ENCODE results near the gene LMF2. TPM values are rescaled to one million over a fixed set of nuclear protein-coding genes. Genes with fewer than 3 reads are reported as not detected.

The LMF2 gene
- total RNA-seq, 1 donor from 2014 or later: 82.9 TPM

DNA sequence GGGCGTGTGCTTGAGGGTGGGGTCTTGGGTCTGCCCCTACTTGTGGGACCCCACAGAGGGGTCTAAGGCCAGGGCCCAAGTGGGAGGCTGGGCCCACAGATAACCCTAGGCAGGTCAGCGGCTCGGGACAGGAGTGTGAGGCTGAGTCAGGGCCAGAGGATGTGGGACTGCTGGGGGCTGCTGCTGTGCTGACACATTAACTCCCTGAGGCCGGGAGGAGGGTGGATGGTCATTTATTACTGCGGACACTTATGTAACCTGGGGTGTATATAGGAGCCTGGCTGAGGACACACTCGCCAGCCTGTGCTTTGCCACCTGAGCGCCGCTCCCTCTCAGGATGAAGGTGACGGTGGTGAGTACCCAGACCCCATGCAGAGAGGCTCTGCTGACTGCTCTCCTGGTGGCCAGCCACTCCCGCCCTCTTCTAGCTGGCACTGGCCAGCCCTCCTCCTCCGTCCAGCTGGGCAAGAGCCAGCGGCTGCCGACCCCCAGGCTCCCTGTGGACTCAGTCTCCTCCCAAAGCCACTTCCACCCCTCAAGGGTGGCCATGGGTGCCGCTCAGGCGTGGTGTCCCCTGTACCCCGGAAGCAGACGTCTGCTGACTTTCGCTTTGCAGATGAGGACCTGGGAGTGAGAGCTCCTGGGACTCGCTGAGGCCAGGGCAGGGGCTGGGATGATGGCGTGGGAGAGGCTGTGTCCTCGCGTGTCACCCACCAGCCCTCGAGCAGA, 20.8 kb downstream of the LMF2 start, which contains the start of gene MIOX:
Gene MIOX (plus strand): TSS at position 299 of the 729 bp plus-strand sequence. CDS start 39 bp downstream, at position 338.
- Mint-ChIP-seq H3K36me3 (ENCODE audit: low read depth) (no peaks in the 10 kb centered on the region), H3K27me3 (ENCODE audit: low read depth) (peaks cover 10% of the 10 kb centered on the region), H3K9me3 (no peaks in the 10 kb centered on the region), H3K27ac (ENCODE audit: unreplicated experiment) (peak within 1 kb of the TSS; percentile 22), H3K4me1 (no peaks in the 10 kb centered on the region), H3K4me3 (no peak within 1 kb of the TSS)
- no peak for TF ChIP-seq CTCF (conservative IDR thresholded peaks at IDR 0.05)
- no peak for DNase-seq (ENCODE audit: low read depth, low spot score)

DNA sequence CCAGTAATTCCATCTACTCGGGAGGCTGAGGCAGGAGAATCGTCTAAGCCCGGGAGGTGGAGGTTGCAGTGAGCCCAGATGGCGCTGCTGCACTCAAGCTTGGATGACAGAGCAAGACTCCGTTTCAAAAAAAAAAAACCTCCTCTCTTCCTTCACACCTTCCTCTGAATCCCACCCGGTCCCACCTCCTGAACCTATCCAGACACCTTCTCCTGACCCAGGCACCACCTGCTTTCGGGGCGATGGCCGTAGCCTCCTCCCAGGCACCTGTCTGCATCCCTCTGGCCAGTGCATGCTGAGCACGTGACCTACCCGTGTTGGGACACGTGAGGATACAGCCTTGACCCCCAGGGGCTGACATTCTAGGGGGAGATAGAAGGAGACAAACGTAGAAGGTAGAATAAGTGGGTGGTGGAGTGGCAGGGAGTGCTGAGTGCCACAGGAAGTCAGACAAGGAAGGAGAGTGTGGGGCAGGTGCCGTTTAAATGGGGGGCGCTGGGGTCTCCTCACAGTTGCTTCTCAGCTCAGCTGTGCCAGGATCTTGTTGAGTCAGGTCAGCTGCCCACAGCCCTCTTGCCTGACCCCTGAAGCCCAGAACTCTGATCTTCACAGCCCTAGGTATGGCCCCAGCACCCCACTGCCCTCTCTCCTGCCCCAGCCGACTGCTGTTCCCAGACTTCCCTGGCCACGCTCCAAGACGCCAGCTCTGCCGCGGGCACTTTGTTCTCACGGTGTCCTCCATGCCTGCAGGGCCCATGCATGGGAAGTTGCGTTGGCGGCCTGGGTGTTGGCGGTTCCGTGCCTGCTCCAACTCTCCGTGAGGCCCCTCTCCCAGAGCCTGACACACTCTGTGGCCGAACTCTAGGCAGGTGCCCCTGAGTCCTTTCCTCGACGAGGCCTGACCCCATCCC, 22.0 kb downstream of the LMF2 start:
- DNase-seq (ENCODE audit: low read depth, low spot score): no peak
- Mint-ChIP-seq H3K4me1 (no peaks in the 10 kb centered on the region), H3K36me3 (ENCODE audit: low read depth) (no peaks in the 10 kb centered on the region), H3K27me3 (ENCODE audit: low read depth) (peaks cover 15% of the 10 kb centered on the region), H3K9me3 (no peaks in the 10 kb centered on the region), H3K27ac (ENCODE audit: unreplicated experiment) (peak overlapping the region; percentile 22), H3K4me3 (no peak overlapping the region)
- no peak for TF ChIP-seq CTCF (conservative IDR thresholded peaks at IDR 0.05)

DNA sequence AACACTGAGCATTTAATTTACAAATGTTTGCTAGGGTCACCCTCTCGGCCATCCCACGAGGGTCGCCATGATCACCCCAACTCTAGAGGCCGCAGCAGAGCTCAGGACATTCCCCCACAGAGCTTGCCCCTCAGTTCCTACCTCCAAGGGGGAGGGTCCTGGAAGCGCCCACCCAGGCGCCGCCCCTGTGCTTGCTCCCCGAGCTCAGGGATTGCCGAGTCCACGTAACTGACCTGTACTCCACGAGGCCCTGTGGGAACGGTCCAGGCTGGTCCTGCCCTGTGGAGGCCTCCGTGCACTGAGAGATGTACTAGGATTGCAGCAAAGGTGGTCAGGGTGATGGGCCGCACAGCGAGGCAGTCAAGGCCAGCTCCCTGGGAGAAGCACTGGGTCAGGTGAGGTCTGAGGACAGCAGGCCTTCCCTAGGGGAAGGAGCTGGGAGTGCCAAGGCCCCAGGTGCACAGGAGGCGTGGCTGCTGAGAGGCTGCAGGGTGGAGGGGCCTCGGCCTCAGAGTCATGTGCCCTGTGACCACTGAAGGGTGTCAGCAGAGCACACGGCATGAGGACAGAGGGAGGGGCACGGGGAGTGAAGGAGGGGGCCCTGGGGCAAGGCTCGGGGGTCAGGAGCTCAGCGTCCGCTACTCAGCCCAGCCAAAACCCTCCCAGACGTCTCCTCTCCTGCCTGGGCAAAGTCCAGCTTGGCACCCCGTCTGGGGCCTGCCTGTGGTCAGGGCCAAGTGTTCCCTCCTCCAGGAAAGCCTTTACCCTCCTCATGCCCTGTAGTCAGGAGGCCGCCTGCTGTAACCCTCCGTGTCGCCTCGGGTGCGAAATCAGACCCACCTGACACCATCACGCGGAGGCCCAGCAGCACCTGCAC, 23.3 kb downstream of the LMF2 start:
- H3K27ac Mint-ChIP-seq (ENCODE audit: unreplicated experiment): no peak overlapping the region

GRCh38 chr22:50483556-50483955, 23.9 kb downstream of the LMF2 start:
- no peak for DNase-seq (ENCODE audit: low read depth, low spot score)
- no peaks in the 10 kb centered on the region for H3K4me1 Mint-ChIP-seq
- no peaks in the 10 kb centered on the region for H3K36me3 Mint-ChIP-seq (ENCODE audit: low read depth)
- peaks cover 34% of the 10 kb centered on the region for H3K27me3 Mint-ChIP-seq (ENCODE audit: low read depth)
- H3K9me3 Mint-ChIP-seq: no peaks in the 10 kb centered on the region
- H3K4me3 Mint-ChIP-seq: no peak overlapping the region
- no peak overlapping the region for H3K27ac Mint-ChIP-seq (ENCODE audit: unreplicated experiment)
- no peak for TF ChIP-seq CTCF (conservative IDR thresholded peaks at IDR 0.05)

More for the DNA sequence above, 23.3 kb downstream of the LMF2 start:
- Mint-ChIP-seq H3K36me3 (ENCODE audit: low read depth) (no peaks in the 10 kb centered on the region), H3K4me1 (no peaks in the 10 kb centered on the region), H3K9me3 (no peaks in the 10 kb centered on the region), H3K4me3 (no peak overlapping the region), H3K27me3 (ENCODE audit: low read depth) (peaks cover 28% of the 10 kb centered on the region)
- no peak for TF ChIP-seq CTCF (conservative IDR thresholded peaks at IDR 0.05)
- DNase-seq (ENCODE audit: low read depth, low spot score): no peak

- H3K9me3 Mint-ChIP-seq: no peaks in the 10 kb centered on the region
- TF ChIP-seq CTCF (conservative IDR thresholded peaks at IDR 0.05): no peak
- H3K4me1 Mint-ChIP-seq: no peaks in the 10 kb centered on the region
- no peaks in the 10 kb centered on the region for H3K36me3 Mint-ChIP-seq (ENCODE audit: low read depth)
- no peak for DNase-seq (ENCODE audit: low read depth, low spot score)
- H3K27me3 Mint-ChIP-seq (ENCODE audit: low read depth): peaks cover 37% of the 10 kb centered on the region
- no peak overlapping the region for H3K27ac Mint-ChIP-seq (ENCODE audit: unreplicated experiment)
- no peak overlapping the region for H3K4me3 Mint-ChIP-seq
Observed at GRCh38 chr22:50483106-50483505, 24.4 kb downstream of the LMF2 start.
